Activated CD8-positive, alpha-beta T cell treated with anti-CD3 and anti-CD28 coated beads, Interleukin-2, amount 10 ng/mL, durations not matched to agents 7 days and 5 days (primary cell): ENCODE data around the gene CCDC182. TPM values are rescaled to one million over a fixed set of nuclear protein-coding genes. Genes with fewer than 3 reads are reported as not detected.

Experiments
- ATAC-seq: fragments of 150-1000 bp; cut with Tn5 transposase; one replicate; pipeline ENCODE4 v1.10.0; 2021; ENCODE audit warnings: moderate library complexity
- CTCF ChIA-PET: fragments of 350-600 bp; sonication (Branson Sonifier 250); formaldehyde crosslinking; loops from one replicate; lab custom pipeline; 2021; ENCODE audit warnings: antibody characterized with exemption; lab: Charles Lee
- POLR2A ChIA-PET: fragments of 350-600 bp; sonication (Branson Sonifier 250); formaldehyde crosslinking; loops from one replicate; lab custom pipeline; 2021; ENCODE audit warnings: antibody characterized with exemption; lab: Charles Lee
- DNase-seq: peaks from one replicate; pipeline ENCODE4 v3.0.0-alpha.2; 2020
- H3K27ac Mint-ChIP-seq: one replicate; pipeline ENCODE4 v1.8.0; 2021; ENCODE audit warnings: mild to moderate bottlenecking, mixed read lengths
- H3K27me3 Mint-ChIP-seq: one replicate; pipeline ENCODE4 v1.8.0; 2021; ENCODE audit warnings: low read depth, mixed read lengths
- H3K36me3 Mint-ChIP-seq: one replicate; pipeline ENCODE4 v1.8.0; 2021; ENCODE audit warnings: low read depth, mixed read lengths
- H3K4me1 Mint-ChIP-seq: one replicate; pipeline ENCODE4 v1.8.0; 2021; ENCODE audit warnings: low read depth, mixed read lengths
- H3K4me3 Mint-ChIP-seq: one replicate; pipeline ENCODE4 v1.8.0; 2021; ENCODE audit warnings: mild to moderate bottlenecking, mixed read lengths
- H3K9me3 Mint-ChIP-seq: one replicate; pipeline ENCODE4 v1.8.0; 2022; ENCODE audit warnings: mixed read lengths; ENCODE audit not compliant: insufficient read depth
- total RNA-seq, 2 experiments: library from RNA; stranded (reverse); gene quantifications; one replicate each; pipeline ENCODE4 v1.2.3, GENCODE V29; 2021

Gene CCDC182
- total RNA-seq, 2 experiments from 2014 or later: not detected

- no peak overlapping the region for H3K27ac Mint-ChIP-seq
- H3K36me3 Mint-ChIP-seq: no peaks in the 10 kb centered on the region
- H3K4me1 Mint-ChIP-seq: peaks cover 6% of the 10 kb centered on the region
- H3K9me3 Mint-ChIP-seq: no peaks in the 10 kb centered on the region
- ATAC-seq (no peak), DNase-seq (no peak)
- no peak overlapping the region for H3K4me3 Mint-ChIP-seq
- H3K27me3 Mint-ChIP-seq: peaks cover 11% of the 10 kb centered on the region
- CTCF ChIA-PET: interaction anchor here (0.7 to 1.0 kb wide), 2 partner anchors 13 to 106 kb away, joined by 3 to 6 read pairs; no protein-coding TSS in a partner anchor
- POLR2A ChIA-PET: no interaction called here
Measured at GRCh38 chr17:57726838-57727237, 18.3 kb downstream of the CCDC182 start.

- peaks cover 11% of the 10 kb centered on the region for H3K27me3 Mint-ChIP-seq
- no peak overlapping the region for H3K27ac Mint-ChIP-seq
- no peak overlapping the region for H3K4me3 Mint-ChIP-seq
- H3K9me3 Mint-ChIP-seq: no peaks in the 10 kb centered on the region
- ATAC-seq (no peak), DNase-seq (no peak)
- peaks cover 6% of the 10 kb centered on the region for H3K4me1 Mint-ChIP-seq
- ChIA-PET POLR2A (no interaction called here), CTCF (interaction anchor here (0.7 to 1.0 kb wide), 2 partner anchors 13 to 107 kb away, joined by 3 to 6 read pairs; no protein-coding TSS in a partner anchor)
- H3K36me3 Mint-ChIP-seq: no peaks in the 10 kb centered on the region
Measured at GRCh38 chr17:57726213-57726790, 18.8 kb downstream of the CCDC182 start.

- DNase-seq: no peak
- CTCF ChIA-PET: interaction anchor here (1.3 kb wide), 1 partner anchor 15 kb away, joined by 3 read pairs; no protein-coding TSS in a partner anchor
- Mint-ChIP-seq H3K27ac (no peak overlapping the region), H3K4me3 (no peak overlapping the region), H3K27me3 (no peaks in the 10 kb centered on the region), H3K9me3 (no peaks in the 10 kb centered on the region), H3K36me3 (no peaks in the 10 kb centered on the region), H3K4me1 (peaks cover 6% of the 10 kb centered on the region)
- POLR2A ChIA-PET: no interaction called here
- no peak for ATAC-seq
Measured at GRCh38 chr17:57724729-57725125, 20.4 kb downstream of the CCDC182 start.

- ChIA-PET POLR2A (no interaction called here), CTCF (interaction anchor here (1.3 kb wide), 1 partner anchor 15 kb away, joined by 3 read pairs; no protein-coding TSS in a partner anchor)
- ATAC-seq (no peak), DNase-seq (no peak)
- no peaks in the 10 kb centered on the region for H3K9me3 Mint-ChIP-seq
- H3K36me3 Mint-ChIP-seq: no peaks in the 10 kb centered on the region
- H3K4me1 Mint-ChIP-seq: peaks cover 6% of the 10 kb centered on the region
- no peak overlapping the region for H3K27ac Mint-ChIP-seq
- H3K4me3 Mint-ChIP-seq: no peak overlapping the region
- no peaks in the 10 kb centered on the region for H3K27me3 Mint-ChIP-seq
Measured at GRCh38 chr17:57724026-57724728, 20.9 kb downstream of the CCDC182 start.

GRCh38 chr17:57723427-57724025 lies 21.6 kb downstream of the CCDC182 start:
- ChIA-PET POLR2A (no interaction called here), CTCF (interaction anchor here (1.0 to 1.7 kb wide), 2 partner anchors 24 to 480 kb away, joined by 3 to 4 read pairs; no protein-coding TSS in a partner anchor)
- peaks cover 4% of the 10 kb centered on the region for H3K27me3 Mint-ChIP-seq
- no peak overlapping the region for H3K4me3 Mint-ChIP-seq
- ATAC-seq (no peak), DNase-seq (no peak)
- no peak overlapping the region for H3K27ac Mint-ChIP-seq
- H3K9me3 Mint-ChIP-seq: no peaks in the 10 kb centered on the region
- no peaks in the 10 kb centered on the region for H3K36me3 Mint-ChIP-seq
- peaks cover 6% of the 10 kb centered on the region for H3K4me1 Mint-ChIP-seq

GRCh38 chr17:57722704-57723043 lies 22.4 kb downstream of the CCDC182 start:
- ATAC-seq (no peak), DNase-seq (no peak)
- H3K27me3 Mint-ChIP-seq: peaks cover 4% of the 10 kb centered on the region
- H3K27ac Mint-ChIP-seq: no peak overlapping the region
- H3K36me3 Mint-ChIP-seq: no peaks in the 10 kb centered on the region
- ChIA-PET CTCF (interaction anchor here (1.0 to 1.7 kb wide), 2 partner anchors 25 to 480 kb away, joined by 3 to 4 read pairs; no protein-coding TSS in a partner anchor), POLR2A (no interaction called here)
- peaks cover 6% of the 10 kb centered on the region for H3K4me1 Mint-ChIP-seq
- no peak overlapping the region for H3K4me3 Mint-ChIP-seq
- no peaks in the 10 kb centered on the region for H3K9me3 Mint-ChIP-seq

GRCh38 chr17:57721967-57722703 lies 23.0 kb downstream of the CCDC182 start:
- no peak overlapping the region for H3K27ac Mint-ChIP-seq
- H3K9me3 Mint-ChIP-seq: no peaks in the 10 kb centered on the region
- DNase-seq: no peak
- H3K36me3 Mint-ChIP-seq: no peaks in the 10 kb centered on the region
- peaks cover 8% of the 10 kb centered on the region for H3K27me3 Mint-ChIP-seq
- H3K4me3 Mint-ChIP-seq: no peak overlapping the region
- no peak for ATAC-seq
- peaks cover 6% of the 10 kb centered on the region for H3K4me1 Mint-ChIP-seq
- ChIA-PET POLR2A (no interaction called here), CTCF (interaction anchor here (1.1 to 1.7 kb wide), 2 partner anchors 18 to 26 kb away, joined by 3 to 4 read pairs; no protein-coding TSS in a partner anchor)

GRCh38 chr17:57720386-57721035 lies 24.6 kb downstream of the CCDC182 start:
- no peaks in the 10 kb centered on the region for H3K36me3 Mint-ChIP-seq
- ChIA-PET POLR2A (no interaction called here), CTCF (interaction anchor here (0.6 kb wide), 1 partner anchor 27 kb away, joined by 3 read pairs; no protein-coding TSS in a partner anchor)
- H3K4me3 Mint-ChIP-seq: no peak overlapping the region
- no peak for DNase-seq
- H3K4me1 Mint-ChIP-seq: peaks cover 6% of the 10 kb centered on the region
- H3K9me3 Mint-ChIP-seq: no peaks in the 10 kb centered on the region
- peaks cover 22% of the 10 kb centered on the region for H3K27me3 Mint-ChIP-seq
- no peak for ATAC-seq
- H3K27ac Mint-ChIP-seq: no peak overlapping the region

GRCh38 chr17:57718878-57719277 lies 26.2 kb downstream of the CCDC182 start:
- no peak overlapping the region for H3K27ac Mint-ChIP-seq
- no peaks in the 10 kb centered on the region for H3K36me3 Mint-ChIP-seq
- CTCF ChIA-PET: interaction anchor here (0.8 kb wide), 1 partner anchor 10 kb away, joined by 3 read pairs; no protein-coding TSS in a partner anchor

GRCh38 chr17:57715981-57716380 lies 29.1 kb downstream of the CCDC182 start:
- ChIA-PET POLR2A (no interaction called here), CTCF (interaction anchor here (1.1 kb wide), 1 partner anchor 68 kb away, joined by 3 read pairs; no protein-coding TSS in a partner anchor)
- Mint-ChIP-seq H3K36me3 (no peaks in the 10 kb centered on the region), H3K27ac (no peak overlapping the region), H3K4me3 (no peak overlapping the region), H3K27me3 (peaks cover 37% of the 10 kb centered on the region), H3K9me3 (no peaks in the 10 kb centered on the region), H3K4me1 (no peaks in the 10 kb centered on the region)
- no peak for DNase-seq
- no peak for ATAC-seq

More at GRCh38 chr17:57718878-57719277, 26.2 kb downstream of the CCDC182 start:
- POLR2A ChIA-PET: no interaction called here
- no peaks in the 10 kb centered on the region for H3K9me3 Mint-ChIP-seq
- no peak for ATAC-seq
- H3K4me1 Mint-ChIP-seq: peaks cover 6% of the 10 kb centered on the region
- peaks cover 25% of the 10 kb centered on the region for H3K27me3 Mint-ChIP-seq
- DNase-seq: no peak
- H3K4me3 Mint-ChIP-seq: no peak overlapping the region

GRCh38 chr17:57714665-57715180 lies 30.4 kb downstream of the CCDC182 start:
- ATAC-seq: no peak
- no peaks in the 10 kb centered on the region for H3K4me1 Mint-ChIP-seq
- no peak for DNase-seq
- H3K27me3 Mint-ChIP-seq: peaks cover 41% of the 10 kb centered on the region
- ChIA-PET CTCF (interaction anchor here (1.0 kb wide), 1 partner anchor 69 kb away, joined by 4 read pairs; no protein-coding TSS in a partner anchor), POLR2A (no interaction called here)
- H3K9me3 Mint-ChIP-seq: no peaks in the 10 kb centered on the region
- H3K36me3 Mint-ChIP-seq: no peaks in the 10 kb centered on the region
- no peak overlapping the region for H3K27ac Mint-ChIP-seq
- no peak overlapping the region for H3K4me3 Mint-ChIP-seq
